Activated CD8-positive, alpha-beta memory T cell treated with anti-CD3 and anti-CD28 coated beads for 1 hour (primary cell): ENCODE results near the gene CHCHD10.

Source experiments
- DNase-seq, 2 donors: peaks; one replicate each; pipeline ENCODE4 v3.0.0-alpha.2; 2020; ENCODE audit warnings: low read depth in 1 of 2; ENCODE audit errors: extremely low read depth in 1 of 2

CHCHD10 gene

GRCh38 chr22:23767673-23768548 is at the start of gene CHCHD10:
Gene CHCHD10, minus strand, starts transcription at chr22:23767972. Its CDS starts 98 bp downstream, at chr22:23767874.
- DNase-seq = peak in 1 of 2 donors; percentile 66

GRCh38 chr22:23817146-23817545 is 49.4 kb upstream of the CHCHD10 start:
- DNase-seq = no peak

- no peak for DNase-seq
Observed at GRCh38 chr22:23816156-23816976, 48.6 kb upstream of the CHCHD10 start.

GRCh38 chr22:23815541-23816155 is 47.9 kb upstream of the CHCHD10 start:
- DNase-seq = no peak

DNA sequence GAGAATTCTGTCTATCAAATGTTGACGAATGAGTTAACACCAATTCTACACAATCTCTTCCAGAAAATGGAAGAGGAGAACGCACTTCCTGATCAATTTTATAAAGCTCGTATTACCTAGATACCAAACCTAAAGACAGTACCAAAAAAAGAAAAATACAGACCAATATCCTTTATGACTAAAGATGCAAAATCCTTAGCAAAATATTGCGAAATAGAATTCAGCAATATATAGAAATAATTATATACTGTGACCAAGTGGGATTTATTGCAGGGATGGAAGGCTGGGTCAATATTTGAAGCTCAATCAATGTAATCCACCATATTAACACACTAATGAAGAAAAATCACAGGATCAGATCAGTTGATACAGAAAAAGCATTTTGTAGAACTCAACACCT is 44.6 kb upstream of the CHCHD10 start:
- no peak for DNase-seq

DNA sequence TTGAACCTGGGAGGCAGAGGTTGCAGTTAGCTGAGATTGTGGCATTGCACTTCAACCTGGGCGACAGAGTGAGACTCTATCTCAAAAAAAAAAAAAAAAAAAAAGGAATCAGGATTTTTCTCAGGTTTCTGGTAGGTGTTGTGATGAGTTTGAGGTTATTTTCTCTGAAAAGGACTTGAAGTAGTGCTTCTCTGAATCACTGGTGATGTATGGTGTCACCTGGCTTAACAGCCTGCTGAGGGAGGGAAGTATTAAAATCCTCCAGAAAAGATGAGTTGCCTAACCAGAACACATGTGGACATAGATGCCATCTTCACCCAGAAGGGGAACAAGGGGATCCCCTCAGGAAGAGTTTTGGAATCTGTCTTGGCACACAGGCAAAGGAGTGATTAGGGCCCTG is 39.1 kb upstream of the CHCHD10 start:
- no peak for DNase-seq

GRCh38 chr22:23804781-23805291 is 37.1 kb upstream of the CHCHD10 start:
- DNase-seq = no peak

- no peak for DNase-seq
Observed at GRCh38 chr22:23803001-23803819, 35.4 kb upstream of the CHCHD10 start.

DNA sequence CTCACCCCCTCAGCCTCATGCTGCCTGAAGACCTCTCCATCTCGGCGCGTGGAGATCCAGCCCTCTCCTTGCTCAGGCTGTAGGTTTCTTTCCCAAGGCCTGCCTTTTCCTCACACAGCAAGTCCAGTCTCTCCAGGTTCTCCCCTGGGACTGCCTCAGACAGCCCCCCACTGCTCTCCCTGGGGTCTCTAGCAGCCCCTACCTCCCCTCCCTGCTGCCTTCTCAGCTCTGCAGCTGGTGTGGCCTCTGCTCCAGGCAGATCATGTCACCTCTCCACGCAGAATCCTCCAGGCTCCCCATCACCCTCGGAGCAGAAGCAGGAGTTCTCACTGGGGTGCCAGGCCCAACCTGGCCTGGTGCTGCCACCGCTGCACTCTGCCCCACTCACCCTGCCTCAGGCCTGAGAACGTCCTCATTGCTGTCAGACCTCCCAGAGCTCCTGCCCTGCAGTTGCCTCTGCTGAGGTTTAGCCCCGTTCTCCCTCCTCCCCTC is 34.2 kb upstream of the CHCHD10 start:
- DNase-seq = no peak

DNA sequence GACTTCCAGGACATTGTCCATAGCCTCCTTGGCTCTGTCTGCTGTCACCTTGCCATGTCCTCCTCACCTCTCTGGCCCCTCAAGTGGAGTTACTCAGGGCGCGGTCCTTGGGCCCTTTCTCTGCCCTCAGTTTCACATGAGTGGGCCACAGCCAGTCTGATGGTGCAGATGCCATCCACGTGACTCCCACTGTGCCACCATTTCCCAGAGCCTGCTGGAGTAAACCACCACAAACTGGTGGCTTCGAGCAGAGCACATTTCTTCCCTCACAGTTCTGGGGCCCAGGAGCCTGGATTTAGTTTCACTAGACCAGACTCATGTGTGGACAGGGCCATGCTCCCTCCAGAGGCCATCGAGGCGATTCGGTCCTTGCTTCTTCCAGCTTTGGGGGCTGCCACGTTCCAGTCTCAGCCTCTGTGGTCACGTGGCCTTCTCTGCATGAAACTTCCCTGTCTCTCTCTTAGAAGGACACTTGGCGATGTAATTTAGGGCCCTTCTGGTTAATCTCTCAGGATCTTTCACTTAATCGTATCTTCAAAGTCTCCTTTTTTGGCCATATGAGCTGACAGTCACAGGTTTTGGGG is 33.6 kb upstream of the CHCHD10 start:
- DNase-seq = no peak

DNA sequence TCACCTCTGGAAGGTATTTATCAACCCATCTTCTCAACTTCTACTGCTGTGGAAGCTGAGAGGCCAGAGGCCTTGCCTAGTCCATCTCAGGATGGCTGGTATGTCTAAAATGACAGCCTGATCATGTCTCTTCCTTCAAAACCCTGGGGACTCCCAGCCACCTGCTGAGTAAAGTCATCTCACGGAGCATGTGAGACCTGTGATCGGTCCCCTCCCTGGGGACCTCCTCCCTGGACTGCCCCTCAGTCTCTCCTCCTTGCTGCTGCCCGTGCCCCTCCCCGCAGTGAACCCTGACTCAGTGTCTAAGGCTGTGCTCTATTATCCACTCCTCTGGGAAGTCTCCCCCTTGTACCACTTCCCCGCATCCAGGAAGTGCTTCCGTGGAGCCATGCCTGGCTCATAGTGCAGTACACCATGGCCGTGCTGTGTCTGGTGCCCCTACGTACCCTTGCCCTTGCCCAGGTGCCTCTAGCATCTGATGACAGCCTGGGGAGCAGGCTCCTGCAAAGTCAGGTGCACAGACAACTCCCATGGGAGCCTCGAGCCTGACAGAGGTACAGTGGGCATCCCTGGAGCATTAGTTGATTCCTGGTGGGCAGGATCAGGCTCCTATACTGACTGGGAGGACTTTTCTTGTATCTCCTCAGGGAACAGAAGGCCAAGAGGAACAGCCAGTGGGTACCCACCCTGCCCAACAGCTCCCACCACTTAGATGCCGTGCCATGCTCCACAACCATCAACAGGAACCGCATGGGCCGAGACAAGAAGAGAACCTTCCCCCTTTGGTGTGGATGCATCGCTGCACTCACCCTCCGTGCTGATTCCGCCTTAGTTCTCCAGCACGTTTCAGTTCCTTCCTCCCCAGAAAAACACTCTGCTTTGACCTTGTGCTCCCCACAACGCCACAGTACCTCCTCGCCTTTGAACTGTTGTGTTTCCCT is 32.8 kb upstream of the CHCHD10 start:
- no peak for DNase-seq

GRCh38 chr22:23796461-23796860 is 28.7 kb upstream of the CHCHD10 start:
- DNase-seq = no peak

GRCh38 chr22:23793326-23793725 is 25.6 kb upstream of the CHCHD10 start:
- no peak for DNase-seq

- DNase-seq = no peak
Observed at GRCh38 chr22:23791738-23792645, 24.2 kb upstream of the CHCHD10 start.

DNA sequence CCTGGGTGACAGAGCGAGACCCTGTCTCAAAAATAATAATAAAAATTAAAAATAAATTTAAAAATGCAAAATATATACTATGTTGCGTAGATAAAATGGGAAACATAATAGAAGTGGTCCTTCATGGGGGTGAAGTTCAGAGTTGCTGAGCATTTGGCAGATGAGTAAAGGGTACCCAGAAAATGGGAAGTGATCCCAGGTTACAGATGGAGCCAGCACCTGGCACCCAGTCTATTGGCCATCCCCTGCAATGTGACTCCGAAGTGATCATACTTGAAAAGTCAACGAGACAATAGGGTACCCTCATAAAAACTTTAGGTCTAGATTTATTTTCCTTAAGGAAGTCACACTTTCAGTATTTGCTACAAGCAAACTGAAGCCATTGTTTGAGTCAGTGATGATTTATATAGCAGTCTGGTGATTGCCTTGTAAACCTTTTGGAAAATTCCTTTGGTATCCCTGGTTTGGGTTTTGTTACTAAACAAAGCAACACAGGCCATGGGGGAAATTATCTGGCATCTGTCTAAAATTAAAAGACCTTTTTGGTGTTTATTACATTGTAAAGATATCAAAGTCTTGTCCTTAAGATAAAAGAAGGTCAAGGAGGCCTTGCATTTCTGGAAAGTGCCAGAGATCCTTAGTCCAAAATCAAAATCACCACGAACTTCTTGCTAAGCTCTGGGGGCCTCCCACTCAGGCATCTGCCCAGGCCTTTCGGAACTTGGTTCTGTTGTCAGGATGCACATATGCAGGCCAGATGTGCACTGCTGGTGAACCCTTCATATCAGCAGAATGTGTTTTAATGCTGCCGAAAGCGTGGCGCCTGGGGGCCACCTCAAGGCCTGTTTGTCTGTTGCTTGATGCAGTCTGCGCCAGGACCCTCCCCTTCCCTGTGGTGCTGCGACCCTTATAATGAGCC is 23.3 kb upstream of the CHCHD10 start:
- no peak for DNase-seq

DNA sequence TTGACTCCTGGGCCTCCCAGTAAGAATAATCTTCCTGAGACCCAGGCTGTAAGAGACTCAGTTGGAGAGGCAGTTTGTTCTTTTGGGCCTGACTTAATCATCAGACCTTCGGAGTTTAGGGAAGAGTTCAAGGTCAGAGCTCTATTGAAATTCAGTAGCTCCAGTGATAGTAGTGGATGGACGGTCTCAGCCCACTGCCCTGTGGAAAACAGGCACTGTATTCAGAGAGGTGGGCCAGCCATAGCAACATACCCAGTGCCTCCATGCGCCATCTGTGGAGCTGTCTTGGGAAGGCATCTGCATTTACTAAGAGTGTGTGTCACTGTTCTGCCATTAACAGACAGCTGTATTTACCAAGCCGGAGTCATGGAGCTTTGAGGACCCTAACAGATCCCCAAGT is 21.9 kb upstream of the CHCHD10 start:
- no peak for DNase-seq

- DNase-seq = no peak
Observed at GRCh38 chr22:23789121-23789520, 21.3 kb upstream of the CHCHD10 start.
